Stimulated activated CD8-positive, alpha-beta memory T cell treated with anti-CD3 and anti-CD28 coated beads, Interleukin-2, amount 100 ng/mL, for 1 hour (primary cell): ENCODE data around the gene CELA1.
"Not testable (repeated sequence)": the region's sequence is repeated elsewhere in the genome, so short reads cannot be mapped to it uniquely, and the experiment has no call there.

Source experiments
- DNase-seq, 2 donors: peaks; one replicate each; pipeline ENCODE4 v3.0.0-alpha.2; 2020; ENCODE audit warnings: low read depth in 2 of 2

Gene CELA1

GRCh38 chr12:51318057-51318806 is 28.2 kb downstream of the CELA1 start:
- not testable (repeated sequence) for DNase-seq

- DNase-seq, result no peak
These were observed 35.1 kb downstream of the CELA1 start for GRCh38 chr12:51311389-51311788.

DNA sequence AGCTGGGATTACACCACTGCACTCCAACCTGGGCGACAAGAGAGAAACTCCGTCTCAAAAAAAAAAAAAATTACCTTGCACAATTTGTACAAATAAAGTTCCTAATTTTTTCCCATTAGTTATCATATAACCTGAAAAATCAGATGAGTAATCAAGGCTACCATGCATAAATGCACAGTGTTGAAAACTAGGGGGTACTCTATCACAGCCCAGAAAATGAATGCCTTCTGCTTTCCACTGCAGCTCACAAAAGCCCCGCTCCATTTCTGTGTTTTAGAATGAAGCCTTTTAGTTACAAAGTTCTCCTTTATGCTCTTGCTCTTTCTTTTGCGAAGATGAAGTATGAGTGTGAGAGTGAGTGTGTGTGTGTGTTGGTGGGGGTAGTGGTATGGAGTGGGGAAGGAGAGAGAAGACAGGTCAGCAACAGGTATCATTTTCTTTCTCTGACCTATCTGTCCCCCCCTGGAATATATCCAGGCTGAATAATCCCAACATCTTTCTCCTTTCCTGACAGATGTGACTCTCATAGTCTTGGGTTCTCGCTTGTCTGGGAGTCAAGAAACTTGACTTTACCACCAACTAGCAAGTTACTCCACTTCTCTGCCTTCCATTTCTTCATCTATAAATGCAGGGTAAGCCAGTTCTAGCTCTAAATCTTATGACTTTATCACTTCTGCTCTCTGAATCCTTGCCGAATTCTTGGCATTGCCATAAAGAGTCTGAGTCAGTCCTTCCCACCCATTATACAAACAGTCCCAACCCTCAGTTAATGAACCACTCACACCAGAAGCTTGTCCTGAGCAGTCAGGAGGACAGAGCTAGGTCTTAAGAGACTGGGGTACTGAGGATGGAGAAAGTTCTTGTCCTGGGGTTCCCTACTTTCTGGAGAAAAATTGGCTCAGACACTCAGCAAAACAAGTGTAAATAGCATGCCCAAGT is 38.6 kb downstream of the CELA1 start:
- DNase-seq, result no peak

GRCh38 chr12:51306507-51306906 is 40.0 kb downstream of the CELA1 start:
- DNase-seq, result no peak

GRCh38 chr12:51300768-51301167 is 45.7 kb downstream of the CELA1 start:
- not testable (repeated sequence) for DNase-seq

- no peak for DNase-seq
These were observed 50.8 kb downstream of the CELA1 start for GRCh38 chr12:51295651-51296050.

GRCh38 chr12:51294097-51294496 is 52.4 kb downstream of the CELA1 start:
- not testable (repeated sequence) for DNase-seq

DNA sequence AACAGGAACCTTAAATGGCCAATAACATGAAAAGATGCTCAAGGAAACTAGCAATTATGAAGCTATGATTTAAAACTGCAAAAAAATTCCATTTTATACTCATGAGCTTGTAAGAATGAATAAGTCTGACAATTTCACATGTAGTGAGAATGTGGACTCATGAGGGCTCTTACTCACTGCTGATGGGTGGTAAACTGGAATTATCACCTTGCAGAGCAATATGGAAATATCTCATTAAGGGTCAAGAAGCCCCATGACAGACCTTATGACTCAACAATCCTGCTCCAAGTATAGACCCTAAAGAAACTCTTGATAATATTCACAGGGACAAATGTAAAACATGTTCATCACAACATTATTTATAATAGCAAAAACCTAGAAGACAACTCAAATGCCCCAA is 52.8 kb downstream of the CELA1 start:
- no peak for DNase-seq

DNA sequence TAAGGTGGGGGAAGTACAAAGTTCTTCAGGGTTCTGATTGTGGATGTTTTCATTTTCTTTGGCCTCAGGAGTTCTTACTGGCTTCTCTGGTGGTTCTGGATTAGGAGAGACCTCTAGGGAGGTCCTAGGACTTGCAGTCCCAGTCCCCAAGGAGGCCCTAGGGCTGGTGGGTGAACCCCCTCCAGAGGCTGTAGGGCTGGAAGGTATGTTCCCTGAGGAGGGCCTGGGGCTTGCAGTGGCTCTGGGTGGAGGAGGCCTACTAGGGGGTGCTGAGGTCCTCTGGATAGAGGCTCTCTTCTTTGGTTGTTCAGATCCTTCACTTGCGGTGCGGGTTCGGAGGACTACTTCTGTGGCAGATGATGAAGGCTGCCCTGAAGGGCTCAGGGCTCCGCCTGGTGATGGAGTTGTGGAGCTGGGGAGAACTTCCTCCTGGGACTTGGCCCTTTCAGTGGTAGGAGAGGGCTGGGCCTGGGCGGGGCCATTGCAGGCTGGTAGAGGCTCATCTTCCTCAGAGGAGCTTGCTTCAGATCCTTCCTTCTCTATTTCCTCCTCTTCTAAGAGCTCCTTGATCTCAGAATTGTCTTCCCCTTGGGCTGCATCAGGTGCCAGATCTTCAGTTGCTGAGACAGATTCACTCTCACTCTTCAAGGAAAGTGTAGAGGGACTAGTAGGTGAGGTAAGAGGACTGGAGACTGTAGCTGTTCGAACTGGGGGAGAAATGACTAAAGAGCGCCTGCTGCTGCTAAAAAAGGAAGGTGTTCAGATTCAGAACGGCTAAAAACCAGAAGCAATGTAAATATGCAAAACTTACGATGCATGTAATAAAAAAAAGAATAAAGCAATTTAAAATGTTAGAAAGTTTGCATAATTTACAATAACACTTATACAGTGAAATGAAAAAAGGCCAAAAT is 54.6 kb downstream of the CELA1 start:
- DNase-seq, result not testable (repeated sequence)

- no peak for DNase-seq
These were observed 60.6 kb downstream of the CELA1 start for GRCh38 chr12:51285843-51286242.

DNA sequence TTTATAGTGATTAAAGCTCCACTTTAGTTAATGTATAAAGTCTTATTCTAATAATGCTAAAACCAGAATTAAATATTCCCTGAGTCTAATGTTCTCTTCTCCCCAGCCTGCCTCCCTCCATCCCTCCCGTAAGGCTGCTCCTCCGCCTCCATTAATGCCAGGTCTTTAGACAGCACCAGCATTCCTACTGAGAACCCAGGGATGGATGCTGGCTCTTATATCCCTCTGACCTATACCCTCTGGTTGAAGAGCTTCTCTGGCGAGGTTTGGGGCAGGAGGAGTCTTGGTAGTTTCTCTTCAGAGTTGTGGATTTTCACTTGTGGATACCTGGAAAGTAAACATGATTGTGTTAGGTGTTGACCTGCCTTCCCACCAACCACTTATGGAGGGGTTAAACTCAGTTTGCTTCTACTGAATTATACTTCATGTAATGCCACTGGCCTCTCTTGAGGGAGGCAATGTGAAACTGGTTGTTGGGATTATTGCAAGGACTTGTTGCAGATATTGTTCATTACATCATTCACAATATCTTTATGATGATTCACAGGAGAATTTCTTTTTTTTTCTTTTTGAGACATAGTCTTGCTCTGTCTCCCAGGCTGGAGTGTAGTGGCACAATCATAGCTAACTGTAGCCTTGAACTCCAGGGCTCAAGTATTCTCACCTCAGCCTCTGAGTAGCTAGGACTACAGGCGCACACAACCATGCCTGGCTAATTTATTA is 65.1 kb downstream of the CELA1 start:
- DNase-seq, result no peak
